PC-3 (cell line): Measurements from ENCODE around the gene MAML3.

Experiments used
- CTCF ChIP-seq: fragments of 300-600 bp; sonication (generic); conservative IDR thresholded peaks from 2 replicates; pipeline ENCODE4 v1.5.1; 2017; ENCODE audit warnings: antibody characterized with exemption, low read depth, mild to moderate bottlenecking, low read length
- EZH2 ChIP-seq: fragments of 300-600 bp; sonication (generic); IDR thresholded peaks from one replicate; pipeline ENCODE4 v1.6.1; 2017; ENCODE audit warnings: antibody characterized with exemption, mild to moderate bottlenecking, low read length; ENCODE audit not compliant: unreplicated experiment

GRCh38 chr4:140047786-140048185 lies 106.2 kb downstream of the MAML3 start:
- no peak for TF ChIP-seq CTCF
- no peak for TF ChIP-seq EZH2
